Measurements from ENCODE around the gene UVRAG.

DNA sequence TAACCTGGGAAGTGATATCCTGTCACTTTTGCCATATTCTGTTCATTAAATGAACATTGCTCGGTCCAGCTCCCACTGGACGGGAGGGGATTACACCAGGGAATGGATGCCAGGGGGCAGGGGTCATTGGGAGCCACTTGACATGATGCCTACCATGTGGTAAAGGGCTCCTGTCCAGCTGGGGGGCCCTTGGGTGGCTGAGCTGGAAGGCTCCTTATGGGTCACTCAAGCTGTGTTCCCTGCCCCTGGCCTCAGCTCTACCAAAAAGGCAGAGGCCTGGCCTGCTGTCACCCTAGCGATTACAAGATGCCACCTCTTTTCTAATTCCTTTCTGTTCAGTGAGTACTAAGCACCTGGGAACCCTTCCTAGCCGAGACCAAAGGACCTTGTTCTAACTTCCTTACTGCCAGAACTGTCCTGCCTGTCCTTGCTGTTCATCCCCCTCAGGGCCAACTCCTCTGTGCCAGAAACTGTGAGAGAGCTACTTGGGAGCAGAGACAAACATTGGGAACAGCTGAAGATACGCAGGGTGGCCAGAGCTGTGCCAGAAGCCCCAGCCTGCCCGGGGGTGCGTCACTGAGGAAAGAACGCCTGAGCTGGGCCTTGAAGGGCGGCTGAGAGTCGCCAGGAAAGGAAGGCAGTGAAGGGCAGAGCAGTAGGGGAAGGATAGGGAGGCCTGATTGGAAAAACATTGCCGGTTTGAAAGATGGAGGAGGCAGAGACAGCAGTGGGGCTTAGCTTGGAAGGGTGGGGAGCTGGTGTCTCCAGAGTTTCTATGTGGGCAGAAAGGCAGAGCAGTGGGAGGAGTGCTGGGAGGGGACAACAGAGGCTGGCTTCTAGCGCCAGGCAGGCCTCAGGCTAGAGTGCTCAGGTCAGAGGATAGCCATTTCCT, 12.7 kb upstream of the UVRAG start:
- TF ChIP-seq CTCF (IDR thresholded peaks at IDR 0.05) (no peak), POLR2AphosphoS5 (IDR thresholded peaks at IDR 0.05; ENCODE audit: low read depth, low read length) (no peak), TCF7L2 (IDR thresholded peaks at IDR 0.05; ENCODE audit: low read depth, low read length) (no peak), SIN3A (IDR thresholded peaks at IDR 0.05; ENCODE audit: borderline replicate concordance, insufficient read depth, low read depth, low read length) (no peak)

Measured in Panc1 (cell line).